BE2C (cell line): ENCODE measurements around the gene FCHO2.

Experiments used
- DNase-seq: peaks from one replicate; pipeline ENCODE4 v3.0.0-alpha.2; 2020
- H3K27me3 ChIP-seq: fragments of 250-450 bp; sonication (Bioruptor Pico); 2 replicates; pipeline ENCODE4 v1.5.1; 2020; ENCODE audit warnings: mild to moderate bottlenecking
- H3K36me3 ChIP-seq: fragments of 250-450 bp; sonication (Bioruptor Pico); 2 replicates; pipeline ENCODE4 v1.5.1; 2020; ENCODE audit warnings: mild to moderate bottlenecking
- H3K4me1 ChIP-seq: fragments of 250-450 bp; sonication (Bioruptor Pico); 2 replicates; pipeline ENCODE4 v1.5.1; 2020
- H3K4me3 ChIP-seq: 2 replicates; pipeline ENCODE4 v1.5.1; 2011; ENCODE audit warnings: low read depth, low read length
- H3K9me3 ChIP-seq: fragments of 250-450 bp; sonication (Bioruptor Pico); 2 replicates; pipeline ENCODE4 v1.5.1; 2020
- TF ChIP-seq, protein P1 (sequence below): IDR thresholded peaks from 2 replicates; pipeline ENCODE4 v1.5.1; 2012; ENCODE audit warnings: mild to moderate bottlenecking, low read depth, low read length

The FCHO2 gene

DNA sequence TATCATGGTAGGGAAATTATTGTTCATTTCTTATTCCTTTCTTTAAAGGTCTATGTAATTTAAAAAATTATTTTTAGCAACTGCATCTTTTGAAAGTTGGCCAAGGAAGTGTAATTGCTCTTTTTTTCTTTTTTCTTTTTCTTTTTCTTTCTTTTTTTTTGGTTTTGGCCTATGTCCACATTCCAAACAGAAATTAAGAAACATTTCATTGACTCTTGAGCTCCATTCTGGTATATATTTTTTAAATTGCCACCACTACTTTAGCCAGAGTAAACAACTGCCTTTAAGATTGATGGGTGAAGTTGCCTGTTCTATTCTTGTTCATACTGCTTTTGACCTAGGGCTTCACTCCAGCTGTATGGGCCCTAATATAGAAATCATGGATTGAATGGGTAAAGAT lies 88.7 kb downstream of the FCHO2 start:
- DNase-seq, result no peak
- Histone ChIP-seq H3K4me1 (no peaks in the 10 kb centered on the region), H3K27me3 (peaks cover 12% of the 10 kb centered on the region)

DNA sequence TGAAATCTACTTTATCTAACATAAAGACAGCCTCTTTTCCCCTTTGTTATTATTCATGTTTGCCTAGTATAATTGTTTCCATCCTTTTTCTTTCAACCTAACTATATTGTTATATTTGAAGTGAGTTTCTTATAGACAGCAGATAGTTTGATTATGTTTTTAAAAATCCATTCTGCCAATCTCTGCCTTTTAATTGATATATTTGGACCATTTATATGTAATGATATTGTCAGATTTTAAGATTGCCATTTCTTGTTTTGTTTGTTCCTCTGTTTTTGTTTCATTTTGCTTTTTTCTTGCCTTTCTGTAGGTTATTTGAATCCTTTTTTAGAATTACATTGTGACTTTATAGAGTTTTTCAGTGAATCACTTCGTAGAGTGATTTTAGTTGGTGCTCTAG lies 89.8 kb downstream of the FCHO2 start:
- Histone ChIP-seq H3K36me3 (no peaks in the 10 kb centered on the region), H3K4me3 (no peak overlapping the region), H3K27me3 (peaks cover 12% of the 10 kb centered on the region), H3K9me3 (no peaks in the 10 kb centered on the region; the same call in 1 of the 2 replicates), H3K4me1 (no peaks in the 10 kb centered on the region)
- DNase-seq, result no peak
- TF ChIP-seq, protein P1, sequence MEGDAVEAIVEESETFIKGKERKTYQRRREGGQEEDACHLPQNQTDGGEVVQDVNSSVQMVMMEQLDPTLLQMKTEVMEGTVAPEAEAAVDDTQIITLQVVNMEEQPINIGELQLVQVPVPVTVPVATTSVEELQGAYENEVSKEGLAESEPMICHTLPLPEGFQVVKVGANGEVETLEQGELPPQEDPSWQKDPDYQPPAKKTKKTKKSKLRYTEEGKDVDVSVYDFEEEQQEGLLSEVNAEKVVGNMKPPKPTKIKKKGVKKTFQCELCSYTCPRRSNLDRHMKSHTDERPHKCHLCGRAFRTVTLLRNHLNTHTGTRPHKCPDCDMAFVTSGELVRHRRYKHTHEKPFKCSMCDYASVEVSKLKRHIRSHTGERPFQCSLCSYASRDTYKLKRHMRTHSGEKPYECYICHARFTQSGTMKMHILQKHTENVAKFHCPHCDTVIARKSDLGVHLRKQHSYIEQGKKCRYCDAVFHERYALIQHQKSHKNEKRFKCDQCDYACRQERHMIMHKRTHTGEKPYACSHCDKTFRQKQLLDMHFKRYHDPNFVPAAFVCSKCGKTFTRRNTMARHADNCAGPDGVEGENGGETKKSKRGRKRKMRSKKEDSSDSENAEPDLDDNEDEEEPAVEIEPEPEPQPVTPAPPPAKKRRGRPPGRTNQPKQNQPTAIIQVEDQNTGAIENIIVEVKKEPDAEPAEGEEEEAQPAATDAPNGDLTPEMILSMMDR, result no peak

More for the DNA sequence above, 88.7 kb downstream of the FCHO2 start:
- TF ChIP-seq, protein P1, result no peak
- H3K4me3 ChIP-seq, result no peak overlapping the region
- H3K9me3 ChIP-seq, result no peaks in the 10 kb centered on the region; the same call in 1 of the 2 replicates
- H3K36me3 ChIP-seq, result no peaks in the 10 kb centered on the region

GRCh38 chr5:73061593-73061992 lies 105.8 kb downstream of the FCHO2 start:
- Histone ChIP-seq H3K27me3 (peaks cover 13% of the 10 kb centered on the region; the same call in 1 of the 2 replicates), H3K4me1 (no peaks in the 10 kb centered on the region), H3K4me3 (no peak overlapping the region), H3K36me3 (no peaks in the 10 kb centered on the region), H3K9me3 (no peaks in the 10 kb centered on the region)
- DNase-seq, result no peak
- TF ChIP-seq, protein P1, result no peak

GRCh38 chr5:73066466-73066865 lies 110.6 kb downstream of the FCHO2 start:
- Histone ChIP-seq H3K36me3 (no peaks in the 10 kb centered on the region), H3K9me3 (no peaks in the 10 kb centered on the region), H3K27me3 (peaks cover 28% of the 10 kb centered on the region), H3K4me3 (no peak overlapping the region), H3K4me1 (no peaks in the 10 kb centered on the region)
- no peak for DNase-seq
- TF ChIP-seq, protein P1, result no peak

DNA sequence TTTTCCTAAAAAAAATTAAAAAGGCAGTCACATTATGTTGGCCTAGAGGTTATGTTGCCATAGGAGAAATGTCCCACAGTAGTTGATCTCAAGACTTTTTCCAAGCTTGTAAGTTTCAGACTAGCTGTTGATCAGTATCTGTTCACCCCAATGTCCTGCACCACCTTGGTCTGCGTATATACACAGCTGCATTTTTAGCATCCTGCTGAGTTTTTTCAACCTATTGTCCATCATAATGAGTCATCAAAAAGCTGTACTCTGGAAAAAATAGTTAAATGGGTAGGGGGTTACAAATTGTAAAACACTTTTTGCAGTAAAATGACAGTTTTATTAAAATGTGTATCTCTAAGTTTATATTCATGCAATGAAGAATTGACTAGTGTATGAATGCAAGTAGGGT lies 111.4 kb downstream of the FCHO2 start:
- no peak for DNase-seq
- no peak overlapping the region for H3K4me3 ChIP-seq
- no peaks in the 10 kb centered on the region for H3K36me3 ChIP-seq
- no peaks in the 10 kb centered on the region for H3K4me1 ChIP-seq
- peaks cover 30% of the 10 kb centered on the region for H3K27me3 ChIP-seq
- no peaks in the 10 kb centered on the region for H3K9me3 ChIP-seq
- TF ChIP-seq, protein P1, result no peak

DNA sequence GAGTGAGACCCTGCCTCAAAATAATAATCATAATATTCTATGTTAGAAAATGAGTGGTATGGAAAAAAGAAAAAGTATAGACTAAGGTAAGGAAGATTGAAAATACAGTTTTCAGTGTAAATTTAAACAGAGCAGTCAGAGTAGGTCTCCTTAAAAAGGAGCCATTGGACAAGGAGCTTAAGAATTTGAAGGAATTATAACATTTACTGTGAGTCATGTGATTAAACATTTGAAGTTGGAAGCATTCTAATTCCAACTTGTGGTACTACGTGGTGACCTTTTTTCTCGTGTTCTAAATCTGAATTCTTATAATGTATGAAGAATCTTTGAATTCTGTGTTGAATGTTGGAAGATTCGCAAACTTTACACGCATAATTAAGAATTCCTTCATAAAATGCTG lies 125.3 kb downstream of the FCHO2 start:
- Histone ChIP-seq H3K36me3 (no peaks in the 10 kb centered on the region), H3K27me3 (peaks cover 5% of the 10 kb centered on the region), H3K4me3 (no peak overlapping the region), H3K9me3 (no peaks in the 10 kb centered on the region), H3K4me1 (no peaks in the 10 kb centered on the region)
- TF ChIP-seq, protein P1, result no peak
- no peak for DNase-seq
